ENCODE data around the gene TMEM179. TPM values are rescaled to one million over a fixed set of nuclear protein-coding genes. Genes with fewer than 3 reads are reported as not detected.

TMEM179 gene
- total and polyA plus RNA-seq, 2 of the 8 experiments (the other 6 are each of a cell fraction or from before 2014, with no cell fraction given) = 2.9 to 4.0 TPM

Other genes starting within 250 kb of the TMEM179 start
- not detected in 2 replicates for gene C14orf180, start 25.0 kb downstream of the TMEM179 start, total RNA-seq (2021; fragmentation: NEBNext Ultra II Directional; extraction: Animal tissue kit (Norgen Biotek cat#: 25700))
- gene C14orf180, start 25.0 kb downstream of the TMEM179 start, polyA plus RNA-seq (2011; rRNA removed) = not detected in 2 replicates
- 54.0 and 59.5 TPM in 2 replicates for gene INF2, start 84.8 kb upstream of the TMEM179 start, total RNA-seq (2021; fragmentation: NEBNext Ultra II Directional; extraction: Animal tissue kit (Norgen Biotek cat#: 25700))
- gene INF2, start 84.8 kb upstream of the TMEM179 start, polyA plus RNA-seq (2011; rRNA removed) = 29.1 and 42.3 TPM in 2 replicates
- 7.9 and 8.9 TPM in 2 replicates for gene ADSS1, start 119.5 kb upstream of the TMEM179 start, total RNA-seq (2021; fragmentation: NEBNext Ultra II Directional; extraction: Animal tissue kit (Norgen Biotek cat#: 25700))
- 7.1 and 9.4 TPM in 2 replicates for gene ADSS1, start 119.5 kb upstream of the TMEM179 start, polyA plus RNA-seq (2011; rRNA removed)
- gene SIVA1, start 148.4 kb upstream of the TMEM179 start, total RNA-seq (2021; fragmentation: NEBNext Ultra II Directional; extraction: Animal tissue kit (Norgen Biotek cat#: 25700)) = 123 and 135 TPM in 2 replicates
- 517 and 589 TPM in 2 replicates for gene SIVA1, start 148.4 kb upstream of the TMEM179 start, polyA plus RNA-seq (2011; rRNA removed)
- gene AKT1, start 191.0 kb upstream of the TMEM179 start, total RNA-seq (2021; fragmentation: NEBNext Ultra II Directional; extraction: Animal tissue kit (Norgen Biotek cat#: 25700)) = 62.1 and 71.5 TPM in 2 replicates
- 68.1 and 89.8 TPM in 2 replicates for gene AKT1, start 191.0 kb upstream of the TMEM179 start, polyA plus RNA-seq (2011; rRNA removed)
- gene ZBTB42, start 196.3 kb upstream of the TMEM179 start, total RNA-seq (2021; fragmentation: NEBNext Ultra II Directional; extraction: Animal tissue kit (Norgen Biotek cat#: 25700)) = 2.8 and 2.9 TPM in 2 replicates
- gene ZBTB42, start 196.3 kb upstream of the TMEM179 start, polyA plus RNA-seq (2011; rRNA removed) = 3.1 and 3.7 TPM in 2 replicates

All from H1 (cell line).